GM12878 (cell line): Measurements from ENCODE around the gene STAC2. TPM values are rescaled to one million over a fixed set of nuclear protein-coding genes. Genes with fewer than 3 reads are reported as not detected.

Experiments used
- ATAC-seq: fragments of 200-7000 bp; cut with Tn5 transposase; 3 replicates; pipeline ENCODE4 v1.9.1; 2020; ENCODE audit warnings: mild to moderate bottlenecking, moderate library complexity
- BruUV-seq: library from RNA; stranded (reverse); fragments of 400-500 nt; replicated peaks from 2 replicates; lab custom pipeline; 2021; lab: Mats Ljungman, UMichigan
- CTCF ChIA-PET: fragments of 300-600 bp; sonication (Branson Sonifier 250); formaldehyde crosslinking; extraction: SDS; loops from one replicate; lab custom pipeline; 2021; ENCODE audit warnings: inconsistent platforms; lab: Yijun Ruan, JAX
- POLR2A ChIA-PET: fragments of 350-600 bp; formaldehyde crosslinking; extraction: SDS; loops from one replicate; lab custom pipeline; 2021; ENCODE audit warnings: inconsistent platforms; lab: Charles Lee
- RAD21 ChIA-PET: fragments of 300-600 bp; sonication (Branson Sonifier 250); formaldehyde crosslinking; loops from one replicate; lab custom pipeline; 2023; ENCODE audit warnings: antibody characterized with exemption; ENCODE audit not compliant: unreplicated experiment; lab: Charles Lee
- SMC1A ChIA-PET: fragments of 300-600 bp; sonication (Branson Sonifier 250); formaldehyde crosslinking; loops from one replicate; lab custom pipeline; 2023; ENCODE audit not compliant: unreplicated experiment, uncharacterized antibody; lab: Charles Lee
- DNase-seq: peaks from one replicate; pipeline ENCODE4 v3.0.0-alpha.2; 2011; ENCODE audit warnings: low read depth, low spot score
- FAIRE-seq: peaks from 3 replicates; lab custom pipeline; 2011; peaks lifted over from hg19 to GRCh38; lab: Jason Lieb, UNC
- H2AFZ ChIP-seq: 2 replicates; pipeline ENCODE4 v1.6.0; 2011; ENCODE audit warnings: low read depth, low read length, control low read depth; ENCODE audit not compliant: control insufficient read depth
- H3K27ac ChIP-seq: 2 replicates; pipeline ENCODE4 v1.5.1; 2011; ENCODE audit warnings: control low read depth; ENCODE audit not compliant: control insufficient read depth, insufficient read depth
- H3K27me3 ChIP-seq, 2 experiments: replicated peaks in 1 of 2; 2 replicates each; pipeline versions ENCODE4 v1.6.0 to v1.6.1; 2011; ENCODE audit warnings: low read length in 1 of 2; ENCODE audit not compliant: control insufficient read depth in 2 of 2, insufficient read depth in 2 of 2
- H3K36me3 ChIP-seq, 2 experiments: 2 replicates each; pipeline ENCODE4 v1.5.1; 2011; ENCODE audit warnings: low read length in 1 of 2; ENCODE audit not compliant: control insufficient read depth in 2 of 2, insufficient read depth in 2 of 2
- H3K4me1 ChIP-seq: 2 replicates; pipeline ENCODE4 v1.6.1; 2011; ENCODE audit warnings: mild to moderate bottlenecking, low read length, moderate library complexity, mixed read lengths; ENCODE audit not compliant: control insufficient read depth, insufficient read depth
- H3K4me2 ChIP-seq: 2 replicates; pipeline ENCODE4 v1.6.0; 2011; ENCODE audit warnings: control low read depth; ENCODE audit not compliant: control insufficient read depth, insufficient read depth
- H3K4me3 ChIP-seq: fragments of 200-600 bp; sonication (generic); 2 replicates; pipeline ENCODE4 v1.5.1; 2016
- H3K79me2 ChIP-seq: 2 replicates; pipeline ENCODE4 v1.6.0; 2011; ENCODE audit warnings: low read length; ENCODE audit not compliant: control insufficient read depth, insufficient read depth
- H3K9ac ChIP-seq: 2 replicates; pipeline ENCODE4 v1.8.0; 2011; ENCODE audit warnings: low read length, control low read depth, mixed read lengths; ENCODE audit not compliant: control insufficient read depth, insufficient read depth
- H3K9me3 ChIP-seq: replicated peaks from 3 replicates; pipeline ENCODE4 v1.5.1; 2011; ENCODE audit warnings: mild to moderate bottlenecking, low read length; ENCODE audit not compliant: control insufficient read depth, insufficient read depth
- H4K20me1 ChIP-seq: 2 replicates; pipeline ENCODE4 v1.6.0; 2011; ENCODE audit not compliant: control insufficient read depth, insufficient read depth
- BACH1 ChIP-seq: fragments of 450-650 bp; IDR thresholded peaks from 2 replicates; pipeline ENCODE4 v1.6.1; 2017; ENCODE audit warnings: mild to moderate bottlenecking, borderline replicate concordance
- HCFC1 ChIP-seq: fragments of 150-350 bp; IDR thresholded peaks from 2 replicates; pipeline ENCODE4 v1.6.1; 2014; ENCODE audit warnings: low read length
- MYB ChIP-seq: fragments of 150-350 bp; IDR thresholded peaks from 2 replicates; pipeline ENCODE4 v1.6.1; 2014; ENCODE audit warnings: mild to moderate bottlenecking, low read depth, low read length, borderline replicate concordance
- SMARCA5 ChIP-seq: fragments of 450-650 bp; IDR thresholded peaks from 2 replicates; pipeline ENCODE4 v1.6.1; 2017; ENCODE audit warnings: mild to moderate bottlenecking
- SREBF2 ChIP-seq: IDR thresholded peaks from 2 replicates; pipeline ENCODE4 v1.6.1; 2012; ENCODE audit warnings: mild to moderate bottlenecking, low read length
- TCF3 ChIP-seq: IDR thresholded peaks from 2 replicates; pipeline ENCODE4 v1.6.1; 2012; ENCODE audit warnings: low read depth, mild to moderate bottlenecking, low read length, borderline replicate concordance; ENCODE audit not compliant: insufficient read depth
- ZNF622 ChIP-seq: fragments of 450-650 bp; IDR thresholded peaks from 2 replicates; pipeline ENCODE4 v1.6.1; 2017; ENCODE audit warnings: mild to moderate bottlenecking, inconsistent platforms
- WGBS: methylation state at CpG from one replicate; pipeline ENCODE4 v1.1.6; 2016; ENCODE audit warnings: low lambda C conversion rate; ENCODE audit not compliant: insufficient replicate concordance, insufficient coverage; ENCODE audit errors: missing lambda C conversion rate; 5-methylcytosine and 5-hydroxymethylcytosine counted together
- in situ Hi-C: fragments of 300-500 bp; cut with MboI; formaldehyde crosslinking; loops from 9 replicates; pipeline ENCODE4 v1.14.3; 2018; ENCODE audit warnings: mixed read lengths
- intact Hi-C: fragments of 100-400 bp; cut with micrococcal nuclease; formaldehyde crosslinking; loops from one replicate; pipeline ENCODE4 v1.14.2; 2022; ENCODE audit not compliant: unreplicated experiment
- polyA plus RNA-seq, 11 experiments: library from polyadenylated mRNA; depleted of rRNA in 4 of 11; unstranded in 6 of 11; stranded (reverse) in 5 of 11; fragments of >200 nt; fragmentation: Nextera tagmentation in 4 of 11; fragmentation: Illumina TruSeq in 1 of 11; extraction: Ambion mirVana in 4 of 11; extraction: Trizol in 1 of 11; gene quantifications; 1 replicate in 1 of 11; 2 replicates in 10 of 11; pipeline versions ENCODE4 v1.2.1 to v1.2.3, GENCODE V29; 2011 to 2016; ENCODE audit warnings: inconsistent platforms in 2 of 11, missing spikeins in 2 of 11, low read depth in 1 of 11
- total RNA-seq, 4 experiments: library from RNA; depleted of rRNA in 3 of 4; stranded (reverse); fragments of >200 nt in 3 of 4; fragmentation: Illumina TruSeq in 1 of 4; extraction: Trizol in 1 of 4; gene quantifications; 2 replicates each; pipeline versions ENCODE4 v1.2.1 to v1.2.3, GENCODE V29; 2013 to 2021
- TF ChIP-seq, protein P1 (sequence below): fragments of 450-650 bp; IDR thresholded peaks from 2 replicates; pipeline ENCODE4 v1.6.1; 2016; ENCODE audit warnings: mild to moderate bottlenecking
- TF ChIP-seq, protein P2 (sequence below): IDR thresholded peaks from 2 replicates; pipeline ENCODE4 v1.6.1; 2011; ENCODE audit warnings: low read depth, mild to moderate bottlenecking, low read length, moderate library complexity, borderline replicate concordance; ENCODE audit errors: extremely low read depth
- TF ChIP-seq, protein P3 (sequence below): fragments of 450-650 bp; formaldehyde crosslinking; IDR thresholded peaks from 2 replicates; pipeline ENCODE4 v1.4.0; 2022; ENCODE audit warnings: mild to moderate bottlenecking, moderate library complexity

Gene STAC2
- total and polyA plus RNA-seq, 10 of the 15 experiments (the other 5 are each of a cell fraction or from before 2014, with no cell fraction given) = 0.04 TPM; not detected in 9

DNA sequence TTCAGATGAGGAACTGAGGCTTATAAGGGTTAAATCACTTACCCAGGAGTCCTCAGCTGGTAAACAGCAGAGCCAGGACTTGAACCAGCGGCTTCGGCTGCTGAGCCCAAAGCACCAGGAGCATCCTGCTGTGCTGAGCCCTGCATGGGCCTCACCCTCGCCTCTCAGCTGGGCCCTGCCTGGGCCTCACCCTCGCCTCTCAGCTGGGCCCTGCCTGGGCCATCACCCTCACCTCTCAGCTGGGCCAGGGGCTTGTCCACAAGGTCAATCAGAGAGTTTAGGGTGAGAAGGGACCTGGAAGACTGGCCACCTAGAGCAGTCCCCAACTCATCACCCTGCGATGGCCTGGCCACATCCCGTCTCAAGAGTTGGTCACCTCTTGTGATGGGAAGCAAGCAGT, 4.2 kb downstream of the STAC2 start (continued):
- TF ChIP-seq, protein P1, sequence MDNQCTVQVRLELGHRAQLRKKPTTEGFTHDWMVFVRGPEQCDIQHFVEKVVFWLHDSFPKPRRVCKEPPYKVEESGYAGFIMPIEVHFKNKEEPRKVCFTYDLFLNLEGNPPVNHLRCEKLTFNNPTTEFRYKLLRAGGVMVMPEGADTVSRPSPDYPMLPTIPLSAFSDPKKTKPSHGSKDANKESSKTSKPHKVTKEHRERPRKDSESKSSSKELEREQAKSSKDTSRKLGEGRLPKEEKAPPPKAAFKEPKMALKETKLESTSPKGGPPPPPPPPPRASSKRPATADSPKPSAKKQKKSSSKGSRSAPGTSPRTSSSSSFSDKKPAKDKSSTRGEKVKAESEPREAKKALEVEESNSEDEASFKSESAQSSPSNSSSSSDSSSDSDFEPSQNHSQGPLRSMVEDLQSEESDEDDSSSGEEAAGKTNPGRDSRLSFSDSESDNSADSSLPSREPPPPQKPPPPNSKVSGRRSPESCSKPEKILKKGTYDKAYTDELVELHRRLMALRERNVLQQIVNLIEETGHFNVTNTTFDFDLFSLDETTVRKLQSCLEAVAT = no peak

DNA sequence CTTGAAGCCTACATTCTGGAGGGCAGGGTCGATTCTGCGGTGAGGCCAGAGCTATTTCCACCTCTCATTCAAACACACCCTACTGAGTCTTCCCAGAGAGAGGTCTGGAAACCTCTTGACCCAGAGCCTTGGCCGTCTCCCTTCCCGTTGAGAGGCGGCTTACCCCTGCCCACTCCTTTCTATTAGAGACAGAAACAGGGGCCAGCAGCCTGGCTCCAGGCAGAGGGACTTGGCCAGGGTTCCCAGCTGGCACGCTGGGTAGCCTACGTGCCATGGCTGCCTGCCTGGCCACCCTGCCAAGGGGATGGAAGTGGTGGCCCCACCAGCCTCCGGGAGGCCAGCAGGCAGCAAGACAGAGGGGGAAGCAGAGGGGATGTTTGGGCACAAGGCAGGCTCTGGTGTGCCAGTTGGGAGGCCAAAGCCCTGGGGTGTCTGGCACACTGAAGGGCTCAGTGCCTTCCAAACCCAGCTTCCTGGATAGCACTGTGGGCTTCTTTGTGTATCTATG, 6.0 kb downstream of the STAC2 start:
- FAIRE-seq = no peak

DNA sequence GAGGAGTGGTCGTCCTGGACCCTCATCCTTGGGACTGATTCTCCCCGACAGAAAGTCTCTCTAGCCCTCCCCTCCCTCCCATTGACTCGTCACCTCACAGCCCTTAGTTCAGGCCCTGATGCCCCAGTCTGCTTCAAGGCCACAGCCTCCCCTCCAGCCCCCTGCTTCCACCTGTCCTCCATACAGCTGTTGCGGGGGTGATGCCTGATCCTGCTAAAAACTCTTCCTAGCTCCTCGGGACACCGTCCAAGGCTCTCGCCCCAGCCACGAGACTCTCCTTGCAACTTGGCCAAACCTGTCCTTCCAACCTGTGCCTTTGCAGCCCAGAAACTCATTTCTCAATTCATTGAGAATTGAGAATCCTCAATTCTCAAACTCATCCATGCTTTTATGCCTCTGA, 6.8 kb downstream of the STAC2 start:
- SMC1A ChIA-PET = interaction anchor here (1.6 kb wide), 1 partner anchor 13 kb away, joined by 5 read pairs; no protein-coding TSS in a partner anchor
- CTCF ChIA-PET = interaction anchor here (0.7 to 1.4 kb wide), 4 partner anchors 10 to 23 kb away, joined by 3 to 7 read pairs (median 4); no protein-coding TSS in a partner anchor
- Histone ChIP-seq H3K27me3 (peaks cover under 1 to 1% of the 10 kb centered on the region in 2 experiments; a peak in 2 of 4 replicates), H3K79me2 (no peaks in the 10 kb centered on the region), H3K9ac (no peak overlapping the region), H3K4me3 (no peak overlapping the region), H2AFZ (no peak overlapping the region), H3K4me1 (no peaks in the 10 kb centered on the region), H3K9me3 (no peaks in the 10 kb centered on the region), H3K36me3 (no peaks in the 10 kb centered on the region), H3K4me2 (no peak overlapping the region), H4K20me1 (no peaks in the 10 kb centered on the region), H3K27ac (no peak overlapping the region)
- no TSS peak for BruUV-seq
- no peak for ATAC-seq
- in situ Hi-C loops = no loop called here
- intact Hi-C loops = no loop called here
- WGBS = 23% methylated on average over 8 of the region's 8 CpGs
- POLR2A ChIA-PET = no interaction called here
- RAD21 ChIA-PET = interaction anchor here (1.2 kb wide), 1 partner anchor 25 kb away, joined by 3 read pairs; no protein-coding TSS in a partner anchor
- FAIRE-seq = no peak
- DNase-seq = no peak
- TF ChIP-seq SREBF2 (no peak), HCFC1 (no peak), ZNF622 (no peak), BACH1 (no peak), SMARCA5 (no peak), TCF3 (no peak)
- TF ChIP-seq, protein P2, sequence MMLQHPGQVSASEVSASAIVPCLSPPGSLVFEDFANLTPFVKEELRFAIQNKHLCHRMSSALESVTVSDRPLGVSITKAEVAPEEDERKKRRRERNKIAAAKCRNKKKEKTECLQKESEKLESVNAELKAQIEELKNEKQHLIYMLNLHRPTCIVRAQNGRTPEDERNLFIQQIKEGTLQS = no peak
- TF ChIP-seq, protein P3, sequence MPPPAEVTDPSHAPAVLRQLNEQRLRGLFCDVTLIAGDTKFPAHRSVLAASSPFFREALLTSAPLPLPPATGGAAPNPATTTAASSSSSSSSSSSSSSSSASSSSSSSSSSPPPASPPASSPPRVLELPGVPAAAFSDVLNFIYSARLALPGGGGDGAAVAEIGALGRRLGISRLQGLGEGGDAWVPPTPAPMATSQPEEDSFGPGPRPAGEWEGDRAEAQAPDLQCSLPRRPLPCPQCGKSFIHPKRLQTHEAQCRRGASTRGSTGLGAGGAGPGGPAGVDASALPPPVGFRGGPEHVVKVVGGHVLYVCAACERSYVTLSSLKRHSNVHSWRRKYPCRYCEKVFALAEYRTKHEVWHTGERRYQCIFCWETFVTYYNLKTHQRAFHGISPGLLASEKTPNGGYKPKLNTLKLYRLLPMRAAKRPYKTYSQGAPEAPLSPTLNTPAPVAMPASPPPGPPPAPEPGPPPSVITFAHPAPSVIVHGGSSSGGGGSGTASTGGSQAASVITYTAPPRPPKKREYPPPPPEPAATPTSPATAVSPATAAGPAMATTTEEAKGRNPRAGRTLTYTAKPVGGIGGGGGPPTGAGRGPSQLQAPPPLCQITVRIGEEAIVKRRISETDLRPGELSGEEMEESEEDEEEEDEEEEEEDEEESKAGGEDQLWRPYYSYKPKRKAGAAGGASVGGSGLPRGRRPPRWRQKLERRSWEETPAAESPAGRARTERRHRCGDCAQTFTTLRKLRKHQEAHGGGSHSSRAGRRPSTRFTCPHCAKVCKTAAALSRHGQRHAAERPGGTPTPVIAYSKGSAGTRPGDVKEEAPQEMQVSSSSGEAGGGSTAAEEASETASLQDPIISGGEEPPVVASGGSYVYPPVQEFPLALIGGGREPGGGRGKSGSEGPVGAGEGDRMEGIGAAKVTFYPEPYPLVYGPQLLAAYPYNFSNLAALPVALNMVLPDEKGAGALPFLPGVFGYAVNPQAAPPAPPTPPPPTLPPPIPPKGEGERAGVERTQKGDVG (CRISPR knock-in tag) = no peak

More for the DNA sequence above, 6.0 kb downstream of the STAC2 start:
- H3K27ac ChIP-seq = no peak overlapping the region
- ChIA-PET RAD21 (interaction anchor here (1.2 kb wide), 1 partner anchor 25 kb away, joined by 3 read pairs; no protein-coding TSS in a partner anchor), POLR2A (no interaction called here), SMC1A (interaction anchor here (1.6 kb wide), 1 partner anchor 12 kb away, joined by 5 read pairs; no protein-coding TSS in a partner anchor), CTCF (interaction anchor here (0.7 to 1.4 kb wide), 3 partner anchors 13 to 23 kb away, joined by 3 to 7 read pairs (median 4); no protein-coding TSS in a partner anchor)
- no peaks in the 10 kb centered on the region for H3K9me3 ChIP-seq
- intact Hi-C loops = no loop called here
- no peak overlapping the region for H2AFZ ChIP-seq
- in situ Hi-C loops = no loop called here
- H3K4me1 ChIP-seq = no peaks in the 10 kb centered on the region
- no peak overlapping the region for H3K4me3 ChIP-seq
- no peak for DNase-seq
- H3K9ac ChIP-seq = no peak overlapping the region
- H3K4me2 ChIP-seq = no peak overlapping the region
- H3K36me3 ChIP-seq = no peaks in the 10 kb centered on the region
- no peak for ATAC-seq
- TF ChIP-seq MYB = no peak
- H4K20me1 ChIP-seq = no peaks in the 10 kb centered on the region
- BruUV-seq = no TSS peak
- H3K27me3 ChIP-seq = peaks cover 1 to 6% of the 10 kb centered on the region in 2 experiments; a peak in 3 of 4 replicates
- WGBS = 25% methylated on average over 8 of the region's 8 CpGs
- no peaks in the 10 kb centered on the region for H3K79me2 ChIP-seq
